GM21526 (cell line): ENCODE measurements around the gene LSR.

Experiments used
- ATAC-seq: cut with Tn5 transposase; IDR thresholded peaks from one replicate; pipeline ENCODE4 v1.9.1; 2021; ENCODE audit warnings: moderate library complexity; ENCODE audit not compliant: unreplicated experiment, low FRiP score

The LSR gene

GRCh38 chr19:35297922-35298321 is 49.1 kb downstream of the LSR start:
- ATAC-seq: no peak

GRCh38 chr19:35298561-35298972 is 49.8 kb downstream of the LSR start:
- ATAC-seq: no peak

- ATAC-seq: no peak
These were observed 50.9 kb downstream of the LSR start for GRCh38 chr19:35299523-35300338.

- no peak for ATAC-seq
These were observed 51.5 kb downstream of the LSR start for GRCh38 chr19:35300339-35300649.

- no peak for ATAC-seq
These were observed 53.2 kb downstream of the LSR start for GRCh38 chr19:35301961-35302360.

GRCh38 chr19:35302446-35302845 is 53.6 kb downstream of the LSR start:
- no peak for ATAC-seq

- no peak for ATAC-seq
These were observed 54.6 kb downstream of the LSR start for GRCh38 chr19:35303357-35303915.

- no peak for ATAC-seq
These were observed 55.2 kb downstream of the LSR start for GRCh38 chr19:35304036-35304435.

- no peak for ATAC-seq
These were observed 56.4 kb downstream of the LSR start for GRCh38 chr19:35305181-35305580.

GRCh38 chr19:35306473-35307246 is 57.9 kb downstream of the LSR start:
- no peak for ATAC-seq

- no peak for ATAC-seq
These were observed 59.1 kb downstream of the LSR start for GRCh38 chr19:35307931-35308330.

- ATAC-seq: no peak
These were observed 60.1 kb downstream of the LSR start for GRCh38 chr19:35308910-35309309.

- ATAC-seq: no peak
These were observed 60.9 kb downstream of the LSR start for GRCh38 chr19:35309481-35310279.

- ATAC-seq: no peak
These were observed 61.5 kb downstream of the LSR start for GRCh38 chr19:35310331-35310730.

- ATAC-seq: no peak
These were observed 62.1 kb downstream of the LSR start for GRCh38 chr19:35310811-35311465.

GRCh38 chr19:35311901-35312665 is 63.3 kb downstream of the LSR start:
- ATAC-seq: no peak

GRCh38 chr19:35313587-35313986 is 64.8 kb downstream of the LSR start:
- no peak for ATAC-seq

GRCh38 chr19:35314031-35314430 is 65.2 kb downstream of the LSR start:
- no peak for ATAC-seq

GRCh38 chr19:35314858-35315470 is 66.2 kb downstream of the LSR start:
- ATAC-seq: no peak
